CD1c-positive myeloid dendritic cell (primary cell): Measurements from ENCODE around the gene SWI5.
A peak's percentile ranks its signal among the peaks of the same experiment; 100 is the strongest.
"Not testable (repeated sequence)": the region's sequence is repeated elsewhere in the genome, so short reads cannot be mapped to it uniquely, and the experiment has no call there.

ENCODE experiments used
- DNase-seq: peaks from one replicate; pipeline ENCODE4 v3.0.0-alpha.2; 2016; ENCODE audit errors: extremely low spot score

The SWI5 gene

DNA sequence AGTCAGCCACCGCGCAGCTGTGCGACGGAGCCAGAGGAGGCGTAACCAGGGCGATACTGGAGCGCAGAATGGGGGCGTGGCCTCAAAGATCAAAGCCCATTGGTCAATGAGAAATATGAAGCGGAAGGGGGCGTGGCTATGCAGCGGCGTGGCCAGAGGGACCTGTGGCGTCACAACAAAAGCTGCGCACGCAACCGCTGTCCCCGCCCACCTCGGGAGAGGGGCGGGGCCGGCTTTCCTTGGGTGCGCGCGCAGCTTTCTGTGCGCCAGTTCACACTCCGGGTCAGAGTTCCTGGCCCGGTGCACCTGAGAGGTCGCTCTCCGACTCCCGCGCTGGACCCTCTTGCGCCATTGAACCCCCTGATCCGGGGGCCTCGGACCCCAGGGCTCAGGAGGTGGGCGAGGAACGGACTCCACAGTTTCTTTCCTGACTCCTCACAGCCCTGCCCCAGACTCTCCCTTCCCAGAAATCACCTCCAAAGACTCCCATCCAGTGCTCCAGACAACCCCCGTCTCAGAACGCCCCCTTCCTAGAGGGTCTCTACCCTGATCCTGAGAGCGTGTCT lies at the start of gene SWI5:
TSS of gene SWI5 (plus strand) at position 269 of the 566 bp plus-strand sequence.
- peak; percentile 100 for DNase-seq

DNA sequence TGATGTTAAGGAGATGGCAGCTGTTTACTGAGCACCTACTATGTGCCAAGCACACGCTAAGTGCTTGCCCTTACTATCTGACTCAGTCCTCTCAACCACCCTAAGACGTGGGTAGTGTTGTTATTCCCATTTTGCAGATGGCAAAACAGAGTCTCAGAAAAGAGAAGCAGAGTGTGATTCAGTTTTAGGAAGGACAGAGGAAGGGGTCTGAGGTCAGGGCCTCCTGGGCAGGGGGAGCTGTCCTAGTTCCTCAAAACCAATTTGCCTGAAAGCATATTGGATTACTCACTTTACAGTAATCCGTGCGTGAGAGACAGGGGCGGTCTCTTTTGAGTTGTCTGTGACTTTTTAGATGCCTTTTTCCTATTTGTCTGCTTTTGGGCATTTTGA lies 49.7 kb upstream of the SWI5 start:
- peak; percentile 72 for DNase-seq

DNA sequence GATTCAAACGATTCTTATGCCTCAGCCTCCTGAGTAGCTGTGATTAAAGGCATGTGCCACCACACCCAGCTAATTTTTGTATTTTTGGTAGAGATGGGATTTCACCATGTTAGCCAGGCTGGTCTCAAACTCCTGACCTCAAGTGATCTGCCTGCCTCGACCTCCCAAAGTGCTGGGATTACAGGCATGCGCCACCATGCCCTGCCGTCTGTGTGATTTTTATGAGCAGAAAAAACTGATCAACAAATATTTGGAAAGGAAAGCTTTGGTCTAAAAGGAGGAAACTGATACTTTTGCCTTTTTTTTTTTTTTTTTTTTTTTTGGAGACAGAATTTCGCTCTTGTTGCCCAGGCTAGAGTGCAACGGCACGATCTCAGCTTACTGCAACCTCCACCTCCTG lies 45.2 kb upstream of the SWI5 start:
- DNase-seq: not testable (repeated sequence)

DNA sequence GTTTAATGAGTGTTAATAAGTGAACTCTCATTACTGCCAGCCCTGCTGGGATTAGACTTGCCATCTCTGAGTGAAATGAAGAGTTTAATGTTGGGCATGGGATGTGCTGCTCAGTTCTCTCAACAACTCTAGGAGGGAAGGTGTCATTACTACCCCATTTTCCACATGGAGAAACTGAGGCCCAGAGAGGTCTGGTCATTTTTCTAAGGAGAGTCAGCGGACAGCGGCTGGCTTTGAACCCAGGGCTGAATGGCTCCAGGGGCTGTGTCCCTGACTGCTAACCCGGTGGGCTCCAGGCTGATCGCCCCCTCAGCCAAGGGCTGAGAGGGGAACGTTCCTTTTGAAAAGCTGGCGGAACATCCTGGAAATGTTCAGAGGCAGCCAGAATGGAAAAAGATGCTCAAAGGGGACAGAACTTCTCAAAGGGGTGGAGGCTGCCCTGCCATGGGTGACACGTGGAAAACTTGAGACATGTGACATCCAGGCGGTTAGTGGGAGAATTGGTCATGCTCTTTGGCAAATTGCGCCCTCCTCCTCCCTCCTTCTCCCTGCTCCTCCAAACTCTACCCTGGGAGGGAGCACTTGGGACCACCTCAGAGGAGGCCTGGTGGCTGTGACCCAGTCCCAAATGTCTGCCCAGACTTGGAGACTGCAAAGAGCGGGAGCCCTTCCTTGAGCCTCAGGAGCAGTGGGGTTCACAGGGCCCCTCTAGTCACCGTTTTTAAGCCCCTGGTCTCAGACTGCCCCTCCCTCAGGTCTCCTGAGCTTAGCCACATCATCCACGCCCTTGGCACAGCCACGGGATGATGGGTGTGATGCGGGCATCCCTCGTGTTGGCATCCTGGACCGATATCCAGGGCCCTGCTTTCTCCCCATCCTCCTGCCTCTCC lies 44.2 kb upstream of the SWI5 start:
- DNase-seq: no peak

DNA sequence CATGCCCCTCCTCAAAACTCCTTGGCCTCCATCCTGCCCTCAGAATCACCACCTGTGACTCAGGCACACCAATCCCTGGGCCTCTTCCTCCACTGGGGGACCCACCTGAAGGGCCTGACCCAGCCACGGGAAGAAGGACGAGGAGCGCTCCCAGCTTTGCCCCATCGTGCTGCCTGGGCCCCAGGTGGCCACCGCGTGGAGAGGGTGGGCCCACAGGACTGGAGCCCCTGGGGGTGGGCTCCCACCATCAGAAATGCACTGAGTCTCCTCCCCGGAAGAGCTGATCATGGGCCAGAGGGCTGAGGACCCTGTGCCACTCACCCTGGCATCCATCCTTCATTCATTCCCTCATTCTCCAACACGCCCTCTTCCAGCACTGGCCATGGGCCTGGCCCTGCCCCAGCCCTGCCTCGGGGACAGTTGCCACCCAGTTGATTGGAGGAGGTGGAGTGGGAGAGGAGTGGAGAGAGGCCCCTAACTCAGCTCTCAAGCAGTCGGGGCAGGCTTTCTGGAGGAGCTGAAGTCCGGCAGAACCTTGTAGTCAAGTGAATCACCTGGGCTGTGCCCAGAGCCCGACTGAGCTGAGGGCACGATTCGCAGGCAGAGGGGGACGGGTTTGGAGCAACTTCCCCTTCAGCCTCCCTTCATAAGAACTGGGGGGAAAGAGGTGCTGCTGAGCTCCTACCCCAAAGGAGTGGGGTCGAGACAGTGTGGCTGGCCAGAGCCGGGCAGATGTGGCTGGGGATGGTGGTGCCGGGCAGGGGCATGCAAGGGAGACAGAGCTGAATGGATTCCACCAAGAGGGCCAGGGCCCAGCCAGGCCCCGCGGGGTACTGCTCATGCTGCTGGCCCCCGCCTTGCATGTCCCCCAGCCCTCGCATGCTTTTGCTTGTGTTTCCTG lies 43.3 kb upstream of the SWI5 start:
- no peak for DNase-seq

DNA sequence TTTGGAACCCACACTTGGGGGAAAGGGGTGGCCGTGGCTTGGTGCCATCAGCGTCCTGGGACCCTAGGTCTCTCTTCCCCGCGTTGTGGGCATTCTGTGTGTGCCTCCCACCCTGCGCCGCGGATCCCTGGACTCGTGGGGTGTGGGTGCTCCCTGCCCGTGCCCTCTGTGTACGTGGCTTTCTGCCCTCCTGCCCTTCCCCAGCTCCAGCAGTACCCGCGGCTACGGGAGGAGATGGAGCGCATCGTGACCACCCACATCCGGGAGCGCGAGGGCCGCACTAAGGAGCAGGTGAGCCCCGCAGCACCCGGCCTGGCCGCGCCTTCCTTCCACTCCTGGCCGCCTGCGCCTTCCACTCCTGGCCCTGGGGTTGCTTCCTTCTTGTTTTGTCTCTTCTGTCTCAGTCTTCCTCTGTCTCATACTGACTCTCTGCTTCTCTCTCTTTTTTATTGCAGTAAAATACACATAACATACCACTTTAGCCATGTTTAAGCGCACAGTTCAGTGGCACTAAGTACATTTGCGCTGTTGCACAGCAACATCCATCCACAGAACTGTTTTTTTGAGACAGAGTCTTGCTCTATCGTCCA lies 42.2 kb upstream of the SWI5 start:
- DNase-seq: no peak

DNA sequence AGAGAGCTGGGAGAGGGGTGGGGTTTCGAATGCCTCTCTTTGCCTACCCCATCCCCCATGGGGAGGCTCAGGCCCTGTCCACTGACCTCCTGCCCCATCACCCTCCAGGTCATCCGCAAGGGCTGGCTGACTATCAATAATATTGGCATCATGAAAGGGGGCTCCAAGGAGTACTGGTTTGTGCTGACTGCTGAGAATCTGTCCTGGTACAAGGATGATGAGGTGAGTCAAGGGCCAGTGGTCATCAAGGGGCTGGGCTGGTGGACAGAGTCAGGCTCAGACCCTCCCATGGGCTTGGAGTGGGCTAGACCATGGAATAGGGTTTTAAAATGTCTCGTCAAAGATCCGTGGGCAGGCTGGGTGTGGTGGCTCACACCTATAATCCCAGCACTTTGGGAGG lies 34.0 kb upstream of the SWI5 start:
- no peak for DNase-seq

DNA sequence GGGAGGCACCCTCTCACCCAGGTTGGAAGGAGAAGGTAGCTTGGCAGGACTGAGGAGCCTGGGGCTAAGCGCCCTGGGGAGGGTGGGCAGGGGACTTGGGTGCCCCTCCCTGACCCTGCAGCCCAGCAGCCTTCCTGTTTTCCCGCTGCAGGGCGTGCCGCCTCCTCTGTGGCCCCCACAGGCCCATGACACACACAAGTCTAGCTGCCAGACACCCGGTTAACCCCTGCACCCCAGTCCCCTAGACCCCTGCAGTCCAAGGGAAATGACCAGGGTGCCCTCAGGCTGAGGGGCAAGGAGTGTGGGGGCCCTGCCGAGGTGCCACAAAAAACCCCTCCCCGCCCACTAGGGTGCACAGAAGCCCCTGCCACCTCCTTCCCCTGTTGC lies 33.3 kb upstream of the SWI5 start:
- DNase-seq: no peak

DNA sequence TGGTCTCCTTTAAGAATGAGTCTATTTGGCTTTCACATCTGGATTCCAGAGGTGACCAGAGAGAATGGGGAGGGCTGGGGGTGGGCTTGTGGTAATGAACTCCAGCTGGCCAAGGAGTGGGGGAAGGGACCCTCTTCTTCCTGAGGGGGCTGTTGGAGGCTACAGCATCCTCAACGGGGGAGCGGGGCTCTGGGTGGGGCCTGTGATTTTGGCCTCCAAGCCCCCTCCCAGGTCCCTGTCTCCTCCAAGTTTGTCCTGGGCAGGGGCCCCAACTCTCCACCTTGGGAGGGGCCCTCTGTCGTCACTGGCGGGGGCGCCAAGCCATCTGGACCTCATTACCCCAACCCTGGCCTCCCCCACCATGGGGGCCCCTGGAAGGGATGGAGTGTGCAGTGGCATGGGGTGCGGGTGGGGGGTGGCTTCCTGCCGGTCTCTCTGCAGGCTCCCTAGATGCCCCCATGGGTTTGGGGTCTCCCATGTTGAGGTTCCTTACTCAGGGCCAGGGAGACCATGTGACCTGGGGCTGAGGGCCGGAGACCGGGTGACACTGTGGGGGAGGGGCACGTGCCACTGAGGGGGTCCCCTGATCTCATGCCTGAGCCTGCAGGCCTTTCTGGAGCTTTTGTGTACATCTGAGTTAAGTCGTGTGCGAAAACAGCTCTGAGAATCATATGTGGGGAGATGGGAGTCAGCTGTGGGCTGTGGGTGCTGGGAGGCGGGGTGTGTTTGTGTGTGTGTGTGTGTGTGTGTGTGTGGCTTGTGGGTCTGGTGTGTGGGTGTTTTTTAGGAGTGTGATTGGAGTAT lies 32.7 kb upstream of the SWI5 start:
- no peak for DNase-seq

DNA sequence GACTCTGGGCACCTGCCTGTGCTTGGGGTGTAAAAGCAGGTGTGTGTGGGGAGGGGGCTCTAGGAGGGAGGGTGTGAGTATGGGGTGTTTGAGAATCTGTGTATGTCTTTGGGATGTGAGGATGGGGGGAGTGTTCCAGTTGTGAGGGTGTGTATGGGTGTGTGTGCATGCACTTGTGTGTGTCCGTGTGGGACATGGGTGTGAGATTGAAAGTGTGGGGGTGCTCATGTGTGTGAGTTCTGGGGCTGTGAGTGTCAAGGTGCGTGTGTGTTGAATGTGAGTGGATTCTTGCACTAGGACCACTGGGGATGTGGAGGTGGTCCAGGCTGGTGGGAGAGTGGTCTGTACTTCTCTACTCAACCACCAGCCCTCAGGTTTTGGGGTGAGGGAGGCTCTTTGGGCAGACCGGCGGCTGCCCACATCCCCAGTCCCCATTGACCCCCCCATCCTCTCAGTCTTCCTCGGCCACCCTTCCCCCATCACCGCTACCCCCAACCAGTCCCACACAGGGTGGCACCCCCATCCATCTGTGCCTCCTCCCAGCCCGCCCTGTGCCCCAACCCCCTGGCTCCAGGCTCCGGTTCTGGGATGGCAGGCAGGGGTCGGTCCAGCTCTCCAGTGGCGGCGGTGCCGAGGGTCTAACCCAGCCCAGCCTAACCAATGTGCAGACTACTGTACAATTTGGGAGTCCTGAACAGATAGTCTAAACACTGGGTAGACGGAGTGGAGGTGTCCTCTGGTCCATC lies 31.8 kb upstream of the SWI5 start:
- DNase-seq: no peak

DNA sequence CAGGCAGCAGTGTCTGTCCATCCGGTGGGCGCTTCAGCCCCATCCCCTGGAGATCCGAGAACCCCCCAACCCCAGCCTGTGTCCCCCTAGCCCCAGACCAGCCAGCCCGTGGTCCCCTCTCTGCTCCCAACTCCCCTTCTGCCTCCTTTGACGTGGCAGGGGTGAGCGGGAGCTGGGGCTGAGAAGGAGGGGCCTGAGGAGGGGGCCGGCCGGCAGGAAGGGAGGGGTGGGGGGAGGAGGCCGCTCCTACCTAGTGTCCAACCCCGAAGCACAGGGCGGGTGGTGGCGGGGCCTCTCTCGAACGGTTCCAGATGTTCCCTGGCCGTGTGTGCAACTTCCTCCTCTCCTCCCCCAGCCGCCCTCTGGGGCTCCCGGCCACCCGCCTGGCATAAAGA lies 31.2 kb upstream of the SWI5 start:
- peak; percentile 56 for DNase-seq

DNA sequence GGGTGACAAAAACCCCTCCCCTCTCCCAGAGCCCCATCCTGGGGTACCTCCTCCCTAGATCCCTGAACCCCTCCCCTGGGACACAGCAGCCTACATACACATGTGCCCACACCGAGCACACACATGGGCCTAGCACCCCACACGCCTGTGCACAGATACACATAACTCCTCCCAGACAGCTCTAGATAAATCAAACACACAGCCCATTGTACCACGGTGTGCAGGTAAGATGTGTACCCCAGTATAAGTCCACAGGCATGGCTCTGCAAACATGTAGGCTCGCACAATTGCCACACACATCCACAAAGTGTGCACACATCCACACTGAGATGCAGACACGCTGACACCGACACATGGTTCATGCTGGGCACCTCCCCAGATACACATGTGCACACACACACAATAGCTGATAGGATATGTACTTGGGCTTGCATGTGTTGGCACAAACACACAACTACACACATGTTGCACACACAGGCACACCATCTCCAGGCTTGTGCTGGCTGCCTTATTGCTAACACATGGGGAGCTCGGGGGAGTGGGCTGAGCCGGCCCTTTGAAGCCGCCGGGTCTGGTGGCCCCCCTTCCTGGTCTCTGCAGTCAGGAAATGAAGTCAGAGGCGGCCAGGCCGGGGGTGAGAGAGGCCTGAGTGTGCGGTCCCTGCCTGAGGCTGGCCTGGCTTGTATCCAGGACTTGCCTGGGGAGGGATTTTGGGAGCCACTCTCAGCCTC lies 30.5 kb upstream of the SWI5 start:
- no peak for DNase-seq

DNA sequence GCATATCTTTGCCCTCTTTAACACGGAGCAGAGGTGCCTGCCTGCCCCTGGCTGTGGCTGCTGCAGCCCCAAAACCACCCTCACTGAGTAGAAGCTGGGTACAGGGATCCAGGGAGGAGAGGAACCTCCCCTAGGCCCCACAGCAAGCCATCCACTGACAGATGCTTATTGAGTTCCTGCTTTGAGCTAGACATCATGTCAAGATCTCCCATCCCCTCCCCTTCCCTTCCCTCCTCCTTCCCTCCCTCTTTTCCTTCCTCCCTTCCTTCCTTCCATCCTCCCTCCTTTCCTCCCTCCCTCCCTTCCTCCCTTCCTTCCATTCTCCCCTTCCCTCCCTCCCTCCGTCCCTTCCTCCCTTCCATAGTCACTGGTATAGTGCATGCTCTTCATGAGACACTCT lies 29.6 kb upstream of the SWI5 start:
- DNase-seq: no peak

DNA sequence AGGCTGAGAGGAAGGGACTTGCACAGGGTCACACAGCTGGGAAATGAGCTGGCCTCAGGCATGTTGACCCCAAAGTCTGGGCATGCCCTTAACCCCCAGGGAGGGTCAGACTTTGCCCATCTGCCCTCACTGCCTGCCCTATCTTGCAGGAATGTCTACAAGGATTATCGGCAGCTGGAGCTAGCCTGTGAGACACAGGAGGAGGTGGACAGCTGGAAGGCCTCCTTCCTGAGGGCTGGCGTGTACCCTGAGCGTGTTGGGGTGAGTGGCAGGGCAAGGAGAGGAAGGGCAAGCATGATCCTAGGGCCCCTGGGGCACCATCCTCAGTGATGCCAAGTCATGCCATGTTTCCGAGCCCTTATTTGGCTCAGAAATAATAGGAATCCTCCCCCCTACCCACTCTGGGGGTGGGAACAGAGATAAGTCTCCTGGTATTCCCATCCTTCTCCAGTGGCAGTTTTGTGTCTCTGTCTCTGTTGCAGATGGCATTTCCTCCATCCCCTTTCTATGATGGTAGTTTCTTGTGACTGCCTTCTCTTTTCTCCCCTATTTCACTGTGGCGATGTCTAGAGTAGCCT lies 28.8 kb upstream of the SWI5 start:
- DNase-seq: no peak

DNA sequence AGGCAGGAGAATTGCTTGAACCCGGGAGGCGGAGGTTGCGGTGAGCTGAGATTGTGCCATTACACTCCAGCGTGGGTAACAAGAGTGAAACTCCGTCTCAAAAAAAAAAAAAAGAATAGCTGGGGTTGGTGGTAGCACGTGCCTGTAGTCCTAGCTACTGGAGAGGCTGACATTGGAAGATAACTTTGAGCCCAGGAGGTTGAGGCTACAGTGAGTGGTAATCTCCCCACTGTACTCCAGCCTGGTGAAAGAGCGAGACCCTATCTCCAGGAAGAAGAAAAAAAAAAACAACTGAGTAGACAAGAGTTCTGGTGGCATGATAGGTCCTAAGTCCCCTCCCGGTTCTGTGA lies 26.5 kb upstream of the SWI5 start:
- no peak for DNase-seq

DNA sequence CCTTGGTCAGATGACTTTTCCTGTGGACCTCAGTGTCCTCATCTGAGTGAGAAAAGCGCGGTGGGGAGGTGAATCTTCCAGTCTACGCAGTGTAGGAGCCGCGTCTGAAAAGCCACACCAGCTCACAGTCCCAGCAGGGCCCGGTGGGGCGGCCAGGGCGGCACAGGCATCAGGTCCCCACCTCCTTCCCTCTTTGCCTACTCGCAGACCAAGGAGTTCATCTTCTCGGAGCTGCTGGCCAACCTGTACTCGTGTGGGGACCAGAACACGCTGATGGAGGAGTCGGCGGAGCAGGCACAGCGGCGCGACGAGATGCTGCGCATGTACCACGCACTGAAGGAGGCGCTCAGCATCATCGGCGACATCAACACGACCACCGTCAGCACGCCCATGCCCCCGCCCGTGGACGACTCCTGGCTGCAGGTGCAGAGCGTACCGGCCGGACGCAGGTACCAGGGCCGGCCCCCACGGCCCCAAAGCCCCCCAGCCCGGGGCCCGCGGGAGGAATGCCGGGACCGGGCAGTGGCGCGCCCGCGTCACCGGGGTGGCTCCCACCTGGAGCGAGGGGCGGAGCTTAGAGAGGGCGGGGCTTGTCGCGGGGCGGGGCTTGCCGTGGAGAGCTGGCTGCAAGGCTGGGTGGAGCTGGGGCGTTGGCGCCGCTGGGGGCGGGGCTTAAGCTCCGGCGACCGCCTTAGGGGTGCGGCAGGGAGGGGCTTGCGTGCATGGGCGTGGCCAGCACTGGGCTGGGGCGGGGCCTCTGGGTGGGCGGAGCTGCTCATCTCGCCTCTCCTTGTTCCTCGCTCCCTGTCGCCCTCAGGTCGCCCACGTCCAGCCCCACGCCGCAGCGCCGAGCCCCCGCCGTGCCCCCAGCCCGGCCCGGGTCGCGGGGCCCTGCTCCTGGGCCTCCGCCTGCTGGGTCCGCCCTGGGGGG lies 25.9 kb upstream of the SWI5 start:
- peak; percentile 93 for DNase-seq

DNA sequence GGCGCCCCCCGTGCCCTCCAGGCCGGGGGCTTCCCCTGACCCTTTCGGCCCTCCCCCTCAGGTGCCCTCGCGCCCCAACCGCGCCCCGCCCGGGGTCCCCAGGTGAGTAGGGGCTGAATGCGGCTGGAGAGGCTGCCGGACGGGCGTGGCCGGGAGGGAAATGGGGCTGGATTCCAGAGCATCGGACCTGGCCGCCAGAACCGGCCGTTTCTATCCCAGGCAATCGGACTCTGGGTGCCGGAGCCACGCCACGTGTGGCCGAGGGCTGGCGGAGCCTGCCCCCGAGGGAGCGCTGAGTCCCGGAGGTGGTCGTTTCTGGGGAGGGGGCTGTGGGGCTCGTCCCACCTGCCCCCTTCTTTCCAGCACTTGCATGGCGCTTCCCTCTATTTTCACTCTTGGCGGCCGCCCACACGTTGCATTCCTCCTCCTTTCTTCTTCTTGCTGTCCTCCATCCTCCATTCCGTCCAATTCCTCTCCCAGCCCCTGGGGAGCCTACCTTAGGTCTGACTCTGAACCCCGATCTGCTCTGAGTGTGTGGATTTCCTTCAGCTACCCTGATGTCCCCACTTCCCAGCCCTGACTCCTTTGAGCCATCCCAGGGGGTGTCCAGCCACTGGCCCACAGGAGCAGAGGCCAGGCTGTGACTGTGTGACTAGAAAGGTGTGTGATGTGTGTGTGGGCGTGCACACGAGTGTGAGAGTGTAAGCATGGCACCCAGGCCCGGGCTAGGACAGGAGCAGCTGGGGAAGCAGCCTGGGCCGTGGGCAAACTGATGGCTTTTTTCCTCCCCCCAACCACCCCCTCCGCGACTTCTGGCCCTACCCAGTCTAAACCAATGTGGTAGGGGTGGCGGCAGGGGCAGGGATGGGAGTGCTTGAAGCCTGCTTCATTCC lies 25.0 kb upstream of the SWI5 start:
- no peak for DNase-seq

DNA sequence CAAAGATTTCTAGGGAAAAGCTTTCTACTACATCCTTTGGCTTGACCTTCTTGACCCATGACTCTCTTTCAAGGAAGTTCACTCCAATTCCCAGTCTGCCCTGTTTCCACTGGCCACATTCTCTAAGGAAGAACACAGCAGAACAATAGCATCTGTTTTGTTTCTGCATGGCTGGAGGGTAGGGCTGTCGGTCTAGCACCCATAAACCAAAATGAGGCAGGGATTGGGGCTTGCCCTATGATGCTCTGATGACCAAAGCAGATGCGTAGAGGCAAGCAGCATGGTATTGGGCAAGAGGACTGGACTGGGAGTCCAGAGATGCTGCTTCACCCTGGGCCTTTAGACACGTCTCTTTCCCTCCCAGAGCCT lies 24.4 kb upstream of the SWI5 start:
- DNase-seq: no peak
